HCT116 (cell line): ENCODE results near the gene PPP1R14B. TPM values are rescaled to one million over a fixed set of nuclear protein-coding genes. Genes with fewer than 3 reads are reported as not detected.

Experiments
- ATAC-seq: fragments of 200-7000 bp; cut with Tn5 transposase; 2 replicates; pipeline ENCODE4 v1.9.1; 2020; ENCODE audit warnings: mild to moderate bottlenecking, moderate library complexity
- BruUV-seq: library from RNA; stranded (reverse); fragments of 400-500 nt; replicated peaks from 2 replicates; lab custom pipeline; 2021; lab: Mats Ljungman, UMichigan
- CTCF ChIA-PET: fragments of 300-600 bp; sonication (Branson Sonifier 250); formaldehyde crosslinking; loops from one replicate; lab custom pipeline; 2021; ENCODE audit warnings: antibody characterized with exemption; lab: Charles Lee
- POLR2A ChIA-PET: fragments of 300-600, 350-600 bp; sonication (Branson Sonifier 250); formaldehyde crosslinking; loops from one replicate; lab custom pipeline; 2021; ENCODE audit warnings: antibody characterized with exemption; lab: Charles Lee
- RAD21 ChIA-PET, 2 experiments: fragments of 300-600 bp; sonication (Branson Sonifier 250); formaldehyde crosslinking; loops; one replicate each; lab custom pipeline; 2023; ENCODE audit warnings: low total read pairs in 2 of 2; ENCODE audit not compliant: uncharacterized antibody in 2 of 2, unreplicated experiment in 2 of 2, low non-redundant PET in 1 of 2; lab: Charles Lee
- DNase-seq: peaks from one replicate; pipeline ENCODE4 v3.0.0-alpha.2; 2010; ENCODE audit warnings: low read depth, low spot score
- H2AFZ ChIP-seq: fragments of 200-600 bp; shearing (Covaris generic), sonication (generic); 2 replicates; pipeline ENCODE4 v1.6.1; 2017; ENCODE audit warnings: low read depth, mixed run types, mixed read lengths, antibody characterized with exemption, low read length; ENCODE audit not compliant: poor library complexity, severe bottlenecking
- H3K27ac ChIP-seq: 2 replicates; pipeline ENCODE4 v1.5.1; 2012; ENCODE audit warnings: low read depth, low read length
- H3K27me3 ChIP-seq: fragments of 200-600 bp; sonication (generic); 2 replicates; pipeline ENCODE4 v1.6.1; 2016; ENCODE audit warnings: mixed run types, low read length, mixed read lengths; ENCODE audit not compliant: insufficient read depth
- H3K36me3 ChIP-seq, 2 experiments: fragments of 200-500 bp in 1 of 2; fragments of 200-600 bp in 1 of 2; sonication (Bioruptor generic) in 1 of 2; sonication (generic) in 1 of 2; 2 replicates each; pipeline versions ENCODE4 v1.5.1 to v1.6.1; 2014 to 2016; ENCODE audit warnings: low read length in 2 of 2, inconsistent platforms in 1 of 2, mixed read lengths in 1 of 2, mixed run types in 1 of 2; ENCODE audit not compliant: insufficient read depth in 2 of 2, control insufficient read depth in 1 of 2
- H3K4me1 ChIP-seq, 2 experiments: fragments of 200-600 bp in 1 of 2; sonication (generic) in 1 of 2; 2 replicates each; pipeline versions ENCODE4 v1.5.1 to v1.6.1; 2012 to 2017; ENCODE audit warnings: low read length in 2 of 2, inconsistent platforms in 1 of 2, mild to moderate bottlenecking in 1 of 2, mixed read lengths in 1 of 2, mixed run types in 1 of 2, moderate library complexity in 1 of 2; ENCODE audit not compliant: insufficient read depth in 2 of 2, control insufficient read depth in 1 of 2
- H3K4me2 ChIP-seq: fragments of 200-600 bp; sonication (generic); 2 replicates; pipeline ENCODE4 v1.6.1; 2017; ENCODE audit warnings: mixed run types, low read length, mixed read lengths
- H3K4me3 ChIP-seq, 2 experiments: fragments of 200-600 bp in 1 of 2; sonication (generic) in 1 of 2; replicated peaks in 1 of 2; 2 replicates each; pipeline ENCODE4 v1.5.1; 2011 to 2016; ENCODE audit warnings: low read length in 2 of 2, control low read depth in 1 of 2, low read depth in 1 of 2, mild to moderate bottlenecking in 1 of 2, mixed read lengths in 1 of 2, mixed run types in 1 of 2
- H3K79me2 ChIP-seq: fragments of 200-600 bp; sonication (generic); 2 replicates; pipeline ENCODE4 v1.6.1; 2017; ENCODE audit warnings: mild to moderate bottlenecking, mixed run types, low read length, moderate library complexity, mixed read lengths; ENCODE audit not compliant: insufficient read depth
- H3K9ac ChIP-seq: fragments of 200-600 bp; sonication (generic); 2 replicates; pipeline ENCODE4 v1.6.1; 2016; ENCODE audit warnings: low read length, mixed read lengths
- H3K9me2 ChIP-seq: fragments of 200-600 bp; sonication (generic), shearing (Covaris generic); 2 replicates; pipeline ENCODE4 v1.6.1; 2017; ENCODE audit warnings: mixed run types, mild to moderate bottlenecking, moderate library complexity; ENCODE audit not compliant: insufficient read depth
- H3K9me3 ChIP-seq, 2 experiments: fragments of 200-500 bp in 1 of 2; fragments of 200-600 bp in 1 of 2; sonication (Bioruptor generic) in 1 of 2; sonication (generic) in 1 of 2; 2 replicates each; pipeline ENCODE4 v1.6.1; 2014 to 2017; ENCODE audit warnings: low read length in 2 of 2, mixed read lengths in 2 of 2, inconsistent platforms in 1 of 2, low read depth in 1 of 2, mild to moderate bottlenecking in 1 of 2, mixed run types in 1 of 2, moderate library complexity in 1 of 2; ENCODE audit not compliant: control insufficient read depth in 1 of 2, insufficient read depth in 1 of 2
- H4K20me1 ChIP-seq: fragments of 200-600 bp; sonication (generic), shearing (Covaris generic); 2 replicates; pipeline ENCODE4 v1.6.1; 2017; ENCODE audit warnings: mixed run types, mild to moderate bottlenecking, moderate library complexity; ENCODE audit not compliant: insufficient read depth
- ATF3 ChIP-seq: IDR thresholded peaks from 2 replicates; pipeline ENCODE4 v1.6.1; 2012
- EZH2phosphoT487 ChIP-seq: fragments of 200-600 bp; IDR thresholded peaks from 2 replicates; pipeline ENCODE4 v1.6.1; 2018; ENCODE audit warnings: antibody characterized with exemption, borderline replicate concordance
- JUND ChIP-seq: IDR thresholded peaks from 2 replicates; pipeline ENCODE4 v1.6.1; 2012
- SIN3A ChIP-seq: IDR thresholded peaks from 2 replicates; pipeline ENCODE4 v1.6.1; 2012; ENCODE audit warnings: low read depth
- SP1 ChIP-seq: IDR thresholded peaks from 2 replicates; pipeline ENCODE4 v1.6.1; 2012; ENCODE audit warnings: low read depth
- SRF ChIP-seq: IDR thresholded peaks from 2 replicates; pipeline ENCODE4 v1.6.1; 2012; ENCODE audit warnings: low read depth
- TCF7L2 ChIP-seq: IDR thresholded peaks from 2 replicates; pipeline ENCODE4 v1.7.0; 2011; ENCODE audit warnings: borderline replicate concordance, inconsistent platforms; ENCODE audit not compliant: insufficient read depth, insufficient read length; ENCODE audit errors: extremely low read depth
- ZBTB33 ChIP-seq: IDR thresholded peaks from 2 replicates; pipeline ENCODE4 v1.6.1; 2011; ENCODE audit warnings: mild to moderate bottlenecking, low read length, moderate library complexity; ENCODE audit not compliant: insufficient replicate concordance; ENCODE audit errors: extremely low read depth
- ZNF274 ChIP-seq: fragments of 200-500 bp; sonication (Bioruptor generic); IDR thresholded peaks from 2 replicates; pipeline ENCODE4 v1.6.1; 2014; ENCODE audit warnings: mild to moderate bottlenecking, low read depth, low read length, inconsistent platforms
- intact Hi-C: fragments of 100-400 bp; cut with micrococcal nuclease; formaldehyde crosslinking; loops from 2 replicates; pipeline ENCODE4 v1.10.0; 2022
- total RNA-seq: library from RNA; stranded (reverse); gene quantifications from one replicate; pipeline ENCODE4 v1.2.1, GENCODE V29; 2021; ENCODE audit not compliant: unreplicated experiment

Gene PPP1R14B
- total RNA-seq, 1 experiment from 2014 or later: 332 TPM

GRCh38 chr11:64240435-64241240 lies 6.1 kb downstream of the PPP1R14B start, which contains the start of gene FKBP2 (continued):
- TF ChIP-seq ZBTB33 (peak; percentile 75), SIN3A (no peak), EZH2phosphoT487 (no peak), SRF (no peak), JUND (no peak)

- Histone ChIP-seq H4K20me1 (no peaks in the 10 kb centered on the region), H3K9me2 (no peaks in the 10 kb centered on the region), H3K27ac (peak overlapping the region; percentile 96), H3K4me3 (peak overlapping the region; percentile 70 to 91), H3K9ac (peak overlapping the region; percentile 99), H2AFZ (no peak overlapping the region), H3K4me1 (peaks cover 35 to 65% of the 10 kb centered on the region in 2 experiments), H3K9me3 (no peaks in the 10 kb centered on the region), H3K79me2 (peaks cover 41% of the 10 kb centered on the region), H3K4me2 (peak overlapping the region; percentile 84), H3K27me3 (no peaks in the 10 kb centered on the region), H3K36me3 (peaks cover 0 to 20% of the 10 kb centered on the region in 2 experiments; a peak in 1 of 4 replicates)
- TF ChIP-seq ZNF274 (no peak), SP1 (no peak), ATF3 (no peak), TCF7L2 (no peak), EZH2phosphoT487 (no peak)
- ChIA-PET POLR2A (interaction anchor here (1.1 kb wide), 1 partner anchor 9 kb away, joined by 4 read pairs; no protein-coding TSS in a partner anchor), CTCF (no interaction called here), RAD21 (no interaction called here)
- intact Hi-C loops: loop anchor here (2.0 kb wide), 1 partner anchor 65 kb away; the partner anchor contains the start of gene ESRRA
- ATAC-seq: no peak
- BruUV-seq: no TSS peak
- DNase-seq: no peak
Observed at GRCh38 chr11:64239662-64240434, 6.9 kb downstream of the PPP1R14B start.
